ENCODE results near the gene TMEM98. TPM values are rescaled to one million over a fixed set of nuclear protein-coding genes. Genes with fewer than 3 reads are reported as not detected.
A peak's percentile ranks its signal among the peaks of the same experiment; 100 is the strongest.
"Not testable (repeated sequence)": the region's sequence is repeated elsewhere in the genome, so short reads cannot be mapped to it uniquely, and the experiment has no call there.

TMEM98 gene
- total RNA-seq, 1 donor from 2014 or later: 133 TPM

DNA sequence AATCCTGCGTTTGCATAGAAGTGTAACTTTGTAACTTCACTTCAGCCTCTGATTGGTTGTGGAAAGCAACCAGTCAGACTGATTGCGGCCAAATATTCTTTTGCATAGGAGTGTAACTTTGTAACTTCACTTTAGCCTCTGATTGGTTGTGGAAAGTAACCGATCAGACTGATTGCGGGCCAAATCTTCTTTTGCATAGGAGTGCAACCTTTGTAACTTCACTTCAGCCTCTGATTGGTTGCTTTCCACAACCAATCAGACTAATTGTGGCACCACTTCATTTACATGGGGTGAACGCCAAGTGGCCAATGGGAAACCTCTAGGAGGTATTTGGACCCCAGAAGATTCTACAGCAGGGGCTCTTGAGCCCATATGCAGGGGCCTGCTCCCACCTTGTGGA lies 1.8 kb upstream of the TMEM98 start:
- Mint-ChIP-seq H3K27me3 (ENCODE audit: low read depth) (no peaks in the 10 kb centered on the region), H3K27ac (ENCODE audit: unreplicated experiment) (no peak overlapping the region), H3K4me3 (peak overlapping the region; percentile 72), H3K36me3 (ENCODE audit: low read depth) (no peaks in the 10 kb centered on the region), H3K9me3 (no peaks in the 10 kb centered on the region), H3K4me1 (peaks cover 13% of the 10 kb centered on the region)
- DNase-seq (ENCODE audit: low read depth, low spot score): no peak
- TF ChIP-seq, protein P1, sequence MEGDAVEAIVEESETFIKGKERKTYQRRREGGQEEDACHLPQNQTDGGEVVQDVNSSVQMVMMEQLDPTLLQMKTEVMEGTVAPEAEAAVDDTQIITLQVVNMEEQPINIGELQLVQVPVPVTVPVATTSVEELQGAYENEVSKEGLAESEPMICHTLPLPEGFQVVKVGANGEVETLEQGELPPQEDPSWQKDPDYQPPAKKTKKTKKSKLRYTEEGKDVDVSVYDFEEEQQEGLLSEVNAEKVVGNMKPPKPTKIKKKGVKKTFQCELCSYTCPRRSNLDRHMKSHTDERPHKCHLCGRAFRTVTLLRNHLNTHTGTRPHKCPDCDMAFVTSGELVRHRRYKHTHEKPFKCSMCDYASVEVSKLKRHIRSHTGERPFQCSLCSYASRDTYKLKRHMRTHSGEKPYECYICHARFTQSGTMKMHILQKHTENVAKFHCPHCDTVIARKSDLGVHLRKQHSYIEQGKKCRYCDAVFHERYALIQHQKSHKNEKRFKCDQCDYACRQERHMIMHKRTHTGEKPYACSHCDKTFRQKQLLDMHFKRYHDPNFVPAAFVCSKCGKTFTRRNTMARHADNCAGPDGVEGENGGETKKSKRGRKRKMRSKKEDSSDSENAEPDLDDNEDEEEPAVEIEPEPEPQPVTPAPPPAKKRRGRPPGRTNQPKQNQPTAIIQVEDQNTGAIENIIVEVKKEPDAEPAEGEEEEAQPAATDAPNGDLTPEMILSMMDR (conservative IDR thresholded peaks at IDR 0.05): no peak

DNA sequence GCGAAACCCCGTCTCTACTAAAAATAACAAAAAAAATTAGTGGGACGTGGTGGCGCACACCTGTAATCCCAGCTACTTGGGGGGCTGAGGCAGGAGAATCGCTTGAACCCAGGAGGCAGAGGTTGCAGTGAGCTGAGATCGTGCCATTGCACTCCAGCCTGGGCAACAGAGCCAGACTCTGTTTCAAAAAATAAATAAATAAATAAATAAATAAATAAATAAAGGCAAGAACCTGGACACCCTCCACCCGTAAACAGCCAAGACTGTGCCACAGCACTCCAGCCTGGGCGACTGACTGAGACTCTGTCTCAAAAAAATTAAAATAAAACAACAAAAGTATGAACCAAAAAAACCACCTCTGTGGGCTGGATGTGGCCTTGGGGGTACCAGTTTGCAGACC lies 1.2 kb upstream of the TMEM98 start:
- Mint-ChIP-seq H3K4me1 (peaks cover 13% of the 10 kb centered on the region), H3K4me3 (peak overlapping the region; percentile 93)
- H3K27ac Mint-ChIP-seq (ENCODE audit: unreplicated experiment); DNase-seq (ENCODE audit: low read depth, low spot score); H3K36me3 Mint-ChIP-seq (ENCODE audit: low read depth); H3K9me3 Mint-ChIP-seq; H3K27me3 Mint-ChIP-seq (ENCODE audit: low read depth): not testable (repeated sequence)

DNA sequence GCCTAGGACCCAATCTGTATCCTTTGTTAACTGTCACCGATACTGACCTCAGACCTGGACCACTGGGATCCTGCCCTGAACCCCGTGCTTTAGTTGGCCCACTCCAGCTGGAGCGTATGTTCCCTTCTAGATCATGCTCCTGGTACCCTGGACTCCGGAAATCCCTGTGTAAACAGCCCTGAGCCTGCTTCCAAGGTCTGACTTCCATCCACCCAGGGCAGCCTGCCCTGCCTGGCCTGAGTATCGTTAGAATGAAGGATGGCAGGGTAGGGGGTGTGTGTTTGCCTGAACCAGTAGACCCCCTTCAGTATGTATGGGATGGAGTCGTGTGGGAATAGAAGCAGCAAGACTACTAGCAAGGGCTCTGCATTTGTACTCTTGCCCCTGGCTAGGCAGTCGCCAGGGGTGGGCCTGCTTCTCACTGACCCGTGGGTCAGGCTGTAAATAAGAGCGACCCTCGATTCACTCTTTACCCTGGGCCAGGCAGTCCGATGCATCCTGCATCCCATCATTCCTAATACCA lies 691 bp upstream of the TMEM98 start:
- peak overlapping the region; percentile 65 for H3K27ac Mint-ChIP-seq (ENCODE audit: unreplicated experiment)
- TF ChIP-seq, protein P1 (conservative IDR thresholded peaks at IDR 0.05): no peak
- H3K36me3 Mint-ChIP-seq (ENCODE audit: low read depth): peaks cover 6% of the 10 kb centered on the region
- peaks cover 13% of the 10 kb centered on the region for H3K4me1 Mint-ChIP-seq
- no peaks in the 10 kb centered on the region for H3K9me3 Mint-ChIP-seq
- H3K27me3 Mint-ChIP-seq (ENCODE audit: low read depth): no peaks in the 10 kb centered on the region
- no peak for DNase-seq (ENCODE audit: low read depth, low spot score)
- peak overlapping the region; percentile 93 for H3K4me3 Mint-ChIP-seq

DNA sequence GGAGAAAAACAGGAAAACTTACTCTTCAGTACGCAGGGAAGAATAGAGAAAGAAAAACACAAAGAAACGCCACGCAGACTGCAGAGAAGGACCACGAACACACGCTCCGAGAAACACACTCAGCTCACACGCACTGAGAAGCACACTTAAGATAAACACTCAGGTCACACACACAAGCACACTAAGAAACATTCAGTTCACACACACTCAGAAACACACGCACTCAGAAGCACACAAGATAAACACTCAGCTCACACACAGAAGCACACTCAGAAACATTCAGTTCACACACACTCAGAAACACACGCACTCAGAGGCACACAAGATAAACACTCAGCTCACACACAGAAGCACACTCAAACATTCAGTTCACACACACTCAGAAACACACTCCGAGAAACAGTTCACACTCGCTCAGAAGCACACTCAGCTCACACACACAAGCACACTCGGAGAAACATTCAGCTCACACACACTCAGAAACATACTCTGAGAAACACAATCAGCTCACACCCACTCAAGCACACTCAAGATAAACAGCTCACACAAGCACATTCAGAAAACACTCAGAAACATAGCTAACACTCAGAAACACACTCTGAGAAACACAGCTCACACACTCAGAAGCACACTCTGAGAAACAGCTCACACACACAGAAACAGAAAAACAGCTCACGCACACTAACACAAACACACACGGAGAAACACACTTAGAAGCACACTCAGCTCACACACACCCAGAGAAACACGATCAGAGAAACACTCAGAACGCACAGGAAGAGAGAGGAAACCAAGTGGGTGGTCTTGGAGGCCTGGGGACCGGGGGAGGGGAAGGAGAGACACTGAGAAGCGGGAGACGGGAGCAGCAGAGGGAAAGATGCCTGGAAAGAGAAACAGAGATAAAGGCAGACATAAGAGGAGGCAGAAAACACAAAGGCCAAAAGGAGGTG lies 908 bp downstream of the TMEM98 start:
- Mint-ChIP-seq H3K9me3 (no peaks in the 10 kb centered on the region), H3K27ac (ENCODE audit: unreplicated experiment) (no peak overlapping the region), H3K4me1 (peaks cover 17% of the 10 kb centered on the region), H3K27me3 (ENCODE audit: low read depth) (no peaks in the 10 kb centered on the region), H3K4me3 (no peak overlapping the region), H3K36me3 (ENCODE audit: low read depth) (peaks cover 16% of the 10 kb centered on the region)
- peak; percentile 27 for DNase-seq (ENCODE audit: low read depth, low spot score)
- TF ChIP-seq, protein P1 (conservative IDR thresholded peaks at IDR 0.05): no peak

DNA sequence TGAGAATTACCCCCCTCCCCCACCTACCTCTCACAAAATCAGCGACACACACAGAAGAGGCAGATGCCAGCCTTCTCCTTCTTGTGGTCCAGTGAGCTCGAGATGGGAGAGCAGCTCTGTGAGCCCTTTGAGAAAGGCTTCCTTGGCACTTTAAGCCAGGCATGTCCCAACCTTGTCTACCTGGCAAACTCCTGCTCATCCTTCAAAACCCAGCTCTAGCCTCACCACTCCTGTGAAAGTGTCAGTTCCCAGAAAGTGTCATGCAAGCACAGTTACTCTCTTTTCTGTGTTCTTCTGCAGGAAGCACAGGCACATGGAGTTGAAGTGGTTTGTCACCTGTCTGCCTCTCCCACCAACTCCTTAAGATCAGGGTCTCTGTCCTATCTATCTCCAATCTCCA lies 1.6 kb downstream of the TMEM98 start:
- H3K36me3 Mint-ChIP-seq (ENCODE audit: low read depth): peaks cover 23% of the 10 kb centered on the region

More for the DNA sequence above, 1.6 kb downstream of the TMEM98 start:
- TF ChIP-seq, protein P1 (conservative IDR thresholded peaks at IDR 0.05): no peak
- H3K27me3 Mint-ChIP-seq (ENCODE audit: low read depth): no peaks in the 10 kb centered on the region
- H3K27ac Mint-ChIP-seq (ENCODE audit: unreplicated experiment): no peak overlapping the region
- H3K4me3 Mint-ChIP-seq: no peak overlapping the region
- DNase-seq (ENCODE audit: low read depth, low spot score): no peak
- no peaks in the 10 kb centered on the region for H3K9me3 Mint-ChIP-seq
- H3K4me1 Mint-ChIP-seq: peaks cover 14% of the 10 kb centered on the region

All from neural crest cell (in vitro differentiated cells).